ENCODE data around the gene IGSF9. TPM values are rescaled to one million over a fixed set of nuclear protein-coding genes. Genes with fewer than 3 reads are reported as not detected.

IGSF9 gene, protein sequence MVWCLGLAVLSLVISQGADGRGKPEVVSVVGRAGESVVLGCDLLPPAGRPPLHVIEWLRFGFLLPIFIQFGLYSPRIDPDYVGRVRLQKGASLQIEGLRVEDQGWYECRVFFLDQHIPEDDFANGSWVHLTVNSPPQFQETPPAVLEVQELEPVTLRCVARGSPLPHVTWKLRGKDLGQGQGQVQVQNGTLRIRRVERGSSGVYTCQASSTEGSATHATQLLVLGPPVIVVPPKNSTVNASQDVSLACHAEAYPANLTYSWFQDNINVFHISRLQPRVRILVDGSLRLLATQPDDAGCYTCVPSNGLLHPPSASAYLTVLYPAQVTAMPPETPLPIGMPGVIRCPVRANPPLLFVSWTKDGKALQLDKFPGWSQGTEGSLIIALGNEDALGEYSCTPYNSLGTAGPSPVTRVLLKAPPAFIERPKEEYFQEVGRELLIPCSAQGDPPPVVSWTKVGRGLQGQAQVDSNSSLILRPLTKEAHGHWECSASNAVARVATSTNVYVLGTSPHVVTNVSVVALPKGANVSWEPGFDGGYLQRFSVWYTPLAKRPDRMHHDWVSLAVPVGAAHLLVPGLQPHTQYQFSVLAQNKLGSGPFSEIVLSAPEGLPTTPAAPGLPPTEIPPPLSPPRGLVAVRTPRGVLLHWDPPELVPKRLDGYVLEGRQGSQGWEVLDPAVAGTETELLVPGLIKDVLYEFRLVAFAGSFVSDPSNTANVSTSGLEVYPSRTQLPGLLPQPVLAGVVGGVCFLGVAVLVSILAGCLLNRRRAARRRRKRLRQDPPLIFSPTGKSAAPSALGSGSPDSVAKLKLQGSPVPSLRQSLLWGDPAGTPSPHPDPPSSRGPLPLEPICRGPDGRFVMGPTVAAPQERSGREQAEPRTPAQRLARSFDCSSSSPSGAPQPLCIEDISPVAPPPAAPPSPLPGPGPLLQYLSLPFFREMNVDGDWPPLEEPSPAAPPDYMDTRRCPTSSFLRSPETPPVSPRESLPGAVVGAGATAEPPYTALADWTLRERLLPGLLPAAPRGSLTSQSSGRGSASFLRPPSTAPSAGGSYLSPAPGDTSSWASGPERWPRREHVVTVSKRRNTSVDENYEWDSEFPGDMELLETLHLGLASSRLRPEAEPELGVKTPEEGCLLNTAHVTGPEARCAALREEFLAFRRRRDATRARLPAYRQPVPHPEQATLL
- 0.03 TPM in 1 of 2 replicates, not detected in the other for total RNA-seq (2014; rRNA removed; shearing (Covaris generic); ENCODE audit: low replicate concordance)

DNA sequence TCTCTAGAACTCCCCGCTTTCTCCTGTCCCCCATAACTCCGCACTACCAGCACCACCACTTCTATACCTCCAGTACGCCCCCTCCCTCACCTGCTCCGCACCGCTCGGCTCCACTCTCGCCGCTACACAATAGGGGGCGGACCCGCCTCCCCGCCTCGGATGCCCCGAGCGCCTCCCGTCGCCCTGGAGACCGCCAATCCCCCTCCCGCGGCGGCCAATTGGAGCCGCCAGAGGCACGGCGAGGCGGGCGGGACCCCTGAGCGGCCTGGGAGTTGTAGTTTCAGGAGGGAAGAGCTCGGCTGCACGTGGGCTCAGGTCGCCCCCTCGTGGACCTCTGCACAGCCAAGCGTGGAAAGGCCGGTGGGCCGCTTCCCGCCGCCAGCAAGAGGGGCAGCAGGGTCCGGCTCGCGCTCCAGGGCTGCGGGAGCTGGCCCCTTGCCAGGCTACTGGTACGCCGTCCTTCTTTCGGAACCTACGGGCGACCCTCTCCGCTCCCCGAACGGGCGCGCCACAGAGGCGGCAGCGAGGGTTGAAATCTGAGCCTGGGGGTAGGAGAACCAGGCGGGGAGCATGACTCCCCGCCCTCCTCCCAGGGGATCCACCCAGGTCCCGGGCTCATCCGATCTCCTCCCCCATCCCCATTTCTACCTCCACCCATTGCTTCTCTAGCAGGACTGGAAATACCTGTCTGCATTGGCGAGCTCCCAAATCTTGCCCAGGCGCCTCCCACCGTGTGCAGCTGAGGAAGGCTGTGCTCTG lies at the start of gene IGSF9:
IGSF9 (minus strand) TSS at position 131 of the 759 bp plus-strand sequence. CDS start 2,159 bp downstream, outside the sequence.
- in situ Hi-C loops (cut with HindIII; ENCODE audit: low pct_unique_long_range_greater_than_20kb, low sequenced_read_pairs) = no loop called here
- DNase-seq (ENCODE audit: low read depth) = no peak

DNA sequence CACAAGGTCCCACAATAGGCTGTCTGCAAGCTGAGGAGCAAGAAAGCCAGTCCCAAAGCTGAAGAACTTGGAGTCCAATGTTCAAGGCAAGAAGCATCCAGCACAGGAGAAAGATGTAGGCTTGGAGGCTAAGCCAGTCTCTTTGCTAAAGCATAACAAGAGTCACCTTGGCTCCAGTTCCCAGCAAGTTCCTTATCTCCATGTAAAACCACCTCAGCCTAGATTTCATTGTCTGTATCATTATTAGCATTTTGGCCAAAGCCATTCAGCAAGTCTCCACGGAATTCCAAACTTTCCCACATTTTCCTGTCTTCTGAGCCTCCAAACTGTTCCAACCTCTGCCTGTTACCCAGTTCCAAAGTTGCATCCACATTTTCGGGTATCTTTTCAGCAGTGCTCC lies 49.5 kb upstream of the IGSF9 start:
- in situ Hi-C loops (cut with HindIII; ENCODE audit: low pct_unique_long_range_greater_than_20kb, low sequenced_read_pairs) = no loop called here
- no peak for DNase-seq (ENCODE audit: low read depth)

DNA sequence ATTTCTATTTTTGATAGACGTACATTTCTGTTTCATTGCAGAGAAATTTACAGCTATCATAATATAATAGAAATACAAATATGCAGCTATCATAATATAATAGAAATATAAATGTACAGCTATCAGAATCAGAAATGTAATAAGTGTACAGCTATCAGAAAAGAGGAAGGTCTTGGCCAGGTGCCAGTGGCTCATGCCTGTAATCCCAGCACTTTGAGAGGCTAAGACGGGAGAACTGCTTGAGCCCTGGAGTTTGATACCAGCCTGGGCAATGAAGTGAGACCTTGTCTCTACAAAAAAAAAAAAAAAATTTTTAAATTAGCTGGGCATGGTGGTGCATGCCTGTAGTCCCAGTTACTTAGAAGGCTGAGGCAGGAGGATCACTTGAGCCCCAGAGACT lies 48.5 kb upstream of the IGSF9 start:
- no peak for DNase-seq (ENCODE audit: low read depth)
- in situ Hi-C loops (cut with HindIII; ENCODE audit: low pct_unique_long_range_greater_than_20kb, low sequenced_read_pairs) = no loop called here

DNA sequence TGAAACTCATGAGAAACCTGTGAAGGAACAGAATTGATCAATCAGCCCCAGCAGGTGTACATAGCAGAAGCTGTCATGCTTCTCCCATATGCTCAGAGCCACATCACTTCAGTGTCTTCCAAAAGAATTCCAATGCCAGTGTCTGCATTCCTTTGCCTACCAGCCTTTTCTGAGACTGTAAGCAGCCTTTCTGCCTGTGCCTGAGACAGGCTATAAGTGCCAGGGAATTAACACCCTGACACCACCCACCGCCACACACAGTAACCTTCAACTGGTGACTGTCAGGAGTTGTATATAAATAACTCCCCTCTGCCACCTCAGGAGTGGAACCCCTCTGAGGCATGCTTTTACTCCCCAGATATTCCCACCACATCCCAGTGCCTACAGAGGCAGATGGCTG lies 46.7 kb upstream of the IGSF9 start:
- no peak for DNase-seq (ENCODE audit: low read depth)
- in situ Hi-C loops (cut with HindIII; ENCODE audit: low pct_unique_long_range_greater_than_20kb, low sequenced_read_pairs) = no loop called here

DNA sequence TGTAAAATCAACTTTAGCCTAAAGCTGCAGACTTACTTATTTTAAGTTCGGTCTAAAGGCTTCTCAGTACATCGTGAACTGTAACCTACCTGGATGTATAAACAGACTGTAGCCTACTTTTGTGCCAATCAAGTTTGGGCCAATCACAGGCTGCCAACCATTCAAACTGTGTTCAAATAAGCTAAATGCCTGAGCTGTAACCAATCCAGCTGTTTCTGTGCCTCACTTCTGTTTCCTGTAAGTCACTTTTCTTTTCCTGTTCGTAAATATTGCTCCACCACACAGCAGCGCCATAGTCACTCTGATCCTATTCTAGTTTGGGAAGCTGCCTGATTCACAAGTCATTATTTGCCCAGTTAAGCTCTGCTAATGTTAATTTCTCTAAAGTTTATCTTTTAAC lies 46.1 kb upstream of the IGSF9 start:
- DNase-seq (ENCODE audit: low read depth) = no peak
- in situ Hi-C loops (cut with HindIII; ENCODE audit: low pct_unique_long_range_greater_than_20kb, low sequenced_read_pairs) = no loop called here

DNA sequence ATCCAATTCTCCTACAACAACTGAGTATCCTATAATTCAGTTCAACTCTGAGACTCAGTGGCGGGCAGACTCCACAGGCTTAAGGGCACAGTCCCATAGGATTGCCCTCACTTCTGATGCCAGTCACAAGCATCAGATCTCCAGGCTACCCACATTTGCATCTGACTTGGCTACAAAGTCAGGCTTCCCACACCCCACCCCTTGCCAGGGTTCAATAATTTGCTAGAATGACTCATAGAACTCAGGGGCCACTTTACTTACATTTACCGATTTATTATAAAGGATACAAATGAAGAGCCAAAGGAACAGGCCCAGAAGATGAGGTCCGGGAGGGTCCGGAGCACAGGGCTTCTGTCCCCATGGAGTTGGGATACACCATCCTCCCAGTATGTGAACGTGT lies 44.6 kb upstream of the IGSF9 start:
- in situ Hi-C loops (cut with HindIII; ENCODE audit: low pct_unique_long_range_greater_than_20kb, low sequenced_read_pairs) = no loop called here
- no peak for DNase-seq (ENCODE audit: low read depth)

DNA sequence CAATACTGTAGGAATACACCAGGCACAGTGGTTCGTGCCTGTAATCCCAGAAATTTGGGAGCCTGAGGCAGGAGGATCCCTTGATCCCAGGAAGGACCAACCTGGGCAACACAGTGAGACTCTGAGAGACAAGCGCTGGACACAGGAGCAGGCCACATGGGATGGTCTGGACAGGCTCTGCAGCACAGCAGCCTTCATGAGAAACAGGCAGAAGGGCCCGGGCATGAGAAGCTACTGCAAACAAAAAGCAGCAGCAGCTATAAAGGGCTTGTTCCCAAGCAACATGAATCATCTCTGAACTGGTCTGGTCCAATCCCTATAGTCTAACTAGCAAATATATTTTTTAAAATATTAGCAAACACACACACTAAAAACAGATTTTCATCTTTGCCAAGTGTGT lies 44.2 kb upstream of the IGSF9 start:
- in situ Hi-C loops (cut with HindIII; ENCODE audit: low pct_unique_long_range_greater_than_20kb, low sequenced_read_pairs) = no loop called here

DNA sequence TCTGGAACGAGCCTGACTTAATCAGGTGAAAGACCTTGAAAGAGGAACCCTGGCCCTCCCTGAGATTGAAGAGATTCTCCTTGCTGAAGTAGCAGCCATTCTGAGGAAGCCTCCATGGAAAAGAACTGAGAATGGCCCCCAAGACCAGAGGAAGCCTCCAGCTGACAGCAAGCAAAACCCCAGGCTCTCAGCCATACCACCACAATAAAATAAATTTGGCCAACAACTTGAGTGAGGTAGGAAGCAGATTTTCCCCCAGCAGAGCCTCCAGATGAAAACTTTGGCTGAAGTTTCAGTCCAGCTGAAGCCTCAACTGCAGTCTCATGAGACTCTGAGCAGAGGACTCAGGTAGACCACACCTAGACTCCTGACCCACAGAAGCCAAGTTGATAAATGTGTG lies 42.6 kb upstream of the IGSF9 start:
- in situ Hi-C loops (cut with HindIII; ENCODE audit: low pct_unique_long_range_greater_than_20kb, low sequenced_read_pairs) = no loop called here
- no peak for DNase-seq (ENCODE audit: low read depth)

More for the DNA sequence above, 44.2 kb upstream of the IGSF9 start:
- DNase-seq (ENCODE audit: low read depth) = no peak

DNA sequence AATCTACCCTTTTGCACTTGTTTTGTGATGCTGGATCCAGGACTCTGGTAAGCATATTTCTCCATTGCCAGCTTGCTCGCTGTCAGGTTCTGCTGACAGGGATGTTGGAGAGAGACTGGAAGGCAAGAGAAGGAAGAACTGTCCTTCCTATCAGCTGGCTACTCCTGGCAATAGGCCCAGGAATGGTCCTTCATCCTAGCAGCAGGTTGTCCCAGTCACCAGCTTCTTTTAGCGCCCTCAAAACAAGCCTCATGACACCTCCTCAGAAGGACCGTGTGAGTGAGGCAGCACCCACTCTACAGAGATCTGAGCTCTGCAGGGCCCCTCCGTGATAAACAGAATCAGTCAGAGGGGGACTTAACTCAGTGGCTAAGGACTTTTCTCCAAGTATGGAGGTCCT lies 41.8 kb upstream of the IGSF9 start:
- in situ Hi-C loops (cut with HindIII; ENCODE audit: low pct_unique_long_range_greater_than_20kb, low sequenced_read_pairs) = no loop called here
- DNase-seq (ENCODE audit: low read depth) = no peak

DNA sequence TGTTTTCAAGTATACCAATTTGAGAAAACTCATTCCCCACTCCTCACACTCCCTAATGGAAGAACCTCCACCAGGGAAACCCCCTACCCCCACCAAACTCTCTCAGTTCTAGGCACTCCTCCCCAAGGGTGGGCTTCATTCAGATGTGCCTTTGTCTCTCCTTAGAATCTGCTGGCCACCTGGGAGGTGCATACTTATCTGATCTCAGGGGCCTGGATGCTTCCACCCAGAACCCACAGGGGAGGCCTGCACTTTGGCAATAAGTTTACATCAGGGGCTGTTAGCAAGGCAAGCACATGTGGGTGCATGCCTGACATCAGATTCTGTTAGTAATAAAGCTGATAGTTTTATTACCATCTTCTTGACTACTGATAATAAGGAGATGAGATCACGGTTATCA lies 41.1 kb upstream of the IGSF9 start:
- in situ Hi-C loops (cut with HindIII; ENCODE audit: low pct_unique_long_range_greater_than_20kb, low sequenced_read_pairs) = no loop called here
- DNase-seq (ENCODE audit: low read depth) = no peak

DNA sequence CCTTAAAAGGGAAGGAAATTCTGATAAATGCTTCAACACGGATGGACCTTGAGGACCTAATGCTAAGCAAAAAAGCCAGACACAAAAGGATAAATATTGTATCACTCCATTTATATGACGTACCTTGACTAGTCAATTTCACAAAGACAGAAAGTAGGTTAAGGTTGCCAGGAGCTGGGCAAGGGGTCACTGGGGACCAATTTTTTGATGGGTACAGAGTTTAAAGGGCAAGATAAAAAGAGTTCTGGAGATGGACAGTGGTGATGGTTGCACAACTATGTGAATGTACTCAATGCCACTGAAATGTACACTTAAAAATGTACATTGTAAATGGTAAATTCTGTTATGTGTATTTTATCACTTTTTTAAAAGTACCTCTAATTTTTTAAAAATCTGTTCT lies 40.7 kb upstream of the IGSF9 start:
- in situ Hi-C loops (cut with HindIII; ENCODE audit: low pct_unique_long_range_greater_than_20kb, low sequenced_read_pairs) = no loop called here
- DNase-seq (ENCODE audit: low read depth) = no peak

DNA sequence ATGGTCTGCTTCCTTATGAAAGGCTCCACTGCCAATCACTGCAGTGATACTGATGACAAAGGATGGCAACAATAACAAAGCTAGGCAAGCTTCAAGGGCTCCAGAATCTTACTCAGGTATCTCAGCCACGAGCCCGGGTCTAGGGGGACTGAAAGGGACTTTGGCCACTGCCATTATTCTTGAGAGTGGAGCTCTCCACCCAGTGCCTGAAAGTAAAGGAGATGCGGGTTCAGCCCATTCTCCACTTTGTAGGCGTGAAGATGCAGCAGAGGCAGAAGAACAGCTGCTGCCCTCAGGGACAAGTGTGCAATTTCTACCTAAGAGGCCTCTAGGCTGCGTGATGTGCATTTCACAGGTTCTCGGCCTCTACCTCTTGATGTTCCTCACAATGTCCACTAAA lies 40.1 kb upstream of the IGSF9 start:
- in situ Hi-C loops (cut with HindIII; ENCODE audit: low pct_unique_long_range_greater_than_20kb, low sequenced_read_pairs) = no loop called here
- DNase-seq (ENCODE audit: low read depth) = no peak

DNA sequence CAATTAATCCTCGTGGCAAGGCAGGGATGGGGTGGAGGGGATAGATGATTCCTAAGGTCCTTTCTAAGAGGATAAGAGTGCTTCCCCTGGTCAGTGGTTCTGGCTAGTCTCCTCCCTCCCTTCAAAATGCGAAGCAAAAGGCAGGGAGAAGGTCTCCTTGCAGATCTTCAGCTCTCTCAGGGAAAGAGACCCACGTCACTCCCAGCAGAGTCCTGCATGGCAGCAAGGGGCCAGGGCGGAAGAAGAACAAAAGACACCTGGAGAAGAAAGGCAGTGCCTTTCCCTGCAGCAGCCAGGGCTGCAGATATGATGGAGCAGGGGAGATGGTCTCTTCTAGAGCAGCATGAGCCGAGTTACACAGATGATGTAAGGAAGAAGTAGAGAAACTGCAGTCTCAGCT lies 38.3 kb upstream of the IGSF9 start:
- no peak for DNase-seq (ENCODE audit: low read depth)
- in situ Hi-C loops (cut with HindIII; ENCODE audit: low pct_unique_long_range_greater_than_20kb, low sequenced_read_pairs) = no loop called here

DNA sequence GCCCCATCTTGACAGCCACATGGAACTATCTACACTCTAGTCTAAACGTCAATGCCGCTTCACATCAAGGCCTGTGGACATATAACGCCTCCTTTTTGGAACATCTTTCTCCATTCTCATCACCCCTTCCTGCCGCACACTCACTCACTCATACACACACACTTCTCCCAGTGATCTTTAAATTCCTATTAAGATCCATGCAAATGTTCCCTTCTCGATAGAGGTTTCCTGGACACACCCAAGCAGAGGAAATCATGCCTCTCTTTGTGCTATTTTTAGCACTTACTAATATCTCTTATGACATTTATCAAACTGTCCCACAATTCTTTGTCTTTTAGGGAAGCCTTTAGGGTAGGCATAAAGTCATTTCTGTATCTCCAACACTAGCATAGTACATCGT lies 36.9 kb upstream of the IGSF9 start:
- no peak for DNase-seq (ENCODE audit: low read depth)
- in situ Hi-C loops (cut with HindIII; ENCODE audit: low pct_unique_long_range_greater_than_20kb, low sequenced_read_pairs) = no loop called here

DNA sequence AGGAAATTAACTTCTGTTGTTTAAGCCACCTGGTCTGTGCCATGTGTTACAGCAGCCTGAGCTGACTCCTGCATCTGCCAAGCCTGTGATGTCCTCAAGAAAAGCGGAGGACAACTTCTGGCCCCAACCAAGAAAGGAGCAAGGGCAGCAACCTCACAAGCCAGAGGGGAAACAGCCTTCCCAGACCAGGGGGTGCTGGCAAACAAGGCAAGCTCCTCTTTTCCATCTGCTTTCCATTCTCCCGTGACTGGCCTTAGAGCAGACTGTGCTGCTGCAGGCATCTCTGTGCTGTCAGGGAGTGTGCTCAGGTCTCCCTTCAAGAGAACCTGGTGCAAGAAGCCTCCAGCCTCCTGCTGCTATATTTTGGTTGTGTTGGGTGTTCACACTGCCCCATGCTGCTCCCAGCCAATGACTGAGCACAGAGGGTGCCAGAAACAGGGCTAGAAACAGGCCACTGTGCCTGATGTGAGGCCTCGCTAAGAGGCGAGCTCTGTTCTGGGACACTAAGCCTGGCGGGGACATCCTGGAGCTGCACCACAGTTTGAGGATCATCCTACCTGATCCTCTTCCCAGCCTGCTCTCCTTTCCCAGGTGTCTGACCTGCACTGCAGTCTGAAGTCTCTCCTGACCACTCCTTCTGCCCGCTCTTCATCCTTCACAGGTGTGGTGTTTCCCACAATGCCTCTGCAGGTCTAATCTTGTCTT lies 36.1 kb upstream of the IGSF9 start:
- DNase-seq (ENCODE audit: low read depth) = no peak

DNA sequence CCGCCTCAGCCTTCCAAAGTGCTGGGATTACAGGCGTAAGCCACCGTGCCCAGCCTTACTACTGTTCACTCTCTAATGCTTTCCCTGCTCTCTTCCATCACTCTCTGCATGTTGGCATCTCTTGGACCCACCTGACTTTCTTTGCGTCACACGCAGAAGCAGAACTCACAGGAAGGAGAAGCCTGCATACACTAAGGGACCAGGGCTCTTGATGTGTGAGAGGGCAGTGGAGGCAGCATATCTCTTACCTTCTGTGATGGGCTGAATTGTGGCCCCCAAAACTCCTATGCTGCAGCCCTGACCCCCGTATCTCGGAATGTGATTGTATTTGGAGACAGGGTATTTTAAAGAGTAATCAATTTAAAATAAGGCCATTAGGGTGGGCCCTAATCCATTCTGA lies 35.4 kb upstream of the IGSF9 start:
- in situ Hi-C loops (cut with HindIII; ENCODE audit: low pct_unique_long_range_greater_than_20kb, low sequenced_read_pairs) = no loop called here
- no peak for DNase-seq (ENCODE audit: low read depth)

More for the DNA sequence above, 36.1 kb upstream of the IGSF9 start:
- in situ Hi-C loops (cut with HindIII; ENCODE audit: low pct_unique_long_range_greater_than_20kb, low sequenced_read_pairs) = no loop called here

DNA sequence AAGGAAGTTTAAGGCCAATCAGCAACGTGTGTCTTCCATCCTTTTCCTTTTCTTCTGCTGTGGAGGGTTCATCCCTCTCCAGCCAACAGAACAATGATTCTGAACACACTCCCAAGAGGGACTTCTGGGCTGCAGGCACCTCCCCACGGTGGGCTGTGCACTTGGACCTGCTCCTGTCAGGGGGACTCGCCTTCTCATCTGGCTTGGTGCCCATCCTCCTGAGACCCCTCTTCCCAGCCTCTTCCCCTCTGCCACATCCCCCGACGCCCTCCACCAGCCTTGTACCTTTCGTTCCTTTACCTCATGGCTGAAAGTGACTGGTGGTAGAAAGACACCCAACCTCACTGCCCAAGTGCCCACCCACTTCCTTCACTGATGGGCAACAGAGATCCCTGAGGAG lies 34.7 kb upstream of the IGSF9 start:
- DNase-seq (ENCODE audit: low read depth) = no peak

DNA sequence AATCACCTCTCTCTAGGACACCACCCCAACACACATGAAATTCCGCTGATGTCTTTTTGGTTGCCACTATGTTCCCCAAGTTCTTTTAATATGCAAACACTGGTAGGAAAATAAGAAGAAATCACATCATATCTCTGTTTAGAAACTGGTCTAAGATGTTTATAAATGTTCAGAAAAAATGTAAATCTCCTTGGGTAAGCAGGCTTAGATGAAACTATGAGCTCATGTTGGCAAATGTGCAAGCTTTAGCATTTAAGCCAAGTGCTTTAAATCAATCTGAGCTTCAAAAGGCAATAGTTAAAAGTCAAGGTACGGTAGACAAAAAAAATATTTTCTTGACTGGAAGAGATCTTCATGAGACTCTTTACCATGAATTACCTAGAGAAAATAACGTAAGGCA lies 33.8 kb upstream of the IGSF9 start:
- DNase-seq (ENCODE audit: low read depth) = no peak
- in situ Hi-C loops (cut with HindIII; ENCODE audit: low pct_unique_long_range_greater_than_20kb, low sequenced_read_pairs) = no loop called here

More for the DNA sequence above, 34.7 kb upstream of the IGSF9 start:
- in situ Hi-C loops (cut with HindIII; ENCODE audit: low pct_unique_long_range_greater_than_20kb, low sequenced_read_pairs) = no loop called here

All from Caki2 (cell line).